WTC11 (cell line): ENCODE measurements around the gene ZDHHC14. TPM values are rescaled to one million over a fixed set of nuclear protein-coding genes. Genes with fewer than 3 reads are reported as not detected.

Experiments
- ATAC-seq: fragments of 200-7000 bp; cut with Tn5 transposase; 2 replicates; pipeline ENCODE4 v1.10.0; 2021; ENCODE audit warnings: mild to moderate bottlenecking, moderate library complexity
- CTCF ChIA-PET: fragments of 300-600 bp; sonication (Branson Sonifier 250); formaldehyde crosslinking; loops from one replicate; lab custom pipeline; 2021; ENCODE audit warnings: antibody characterized with exemption; lab: Charles Lee
- POLR2A ChIA-PET: fragments of 350-600 bp; sonication (Branson Sonifier 250); formaldehyde crosslinking; loops from one replicate; lab custom pipeline; 2021; ENCODE audit warnings: antibody characterized with exemption; lab: Charles Lee
- DNase-seq: peaks from one replicate; pipeline ENCODE4 v3.0.0; 2021; ENCODE audit warnings: low spot score
- H3K27ac Mint-ChIP-seq: 2 replicates; pipeline ENCODE4 v1.8.0; 2021; ENCODE audit warnings: mixed read lengths
- H3K27me3 Mint-ChIP-seq: 2 replicates; pipeline ENCODE4 v1.8.0; 2021; ENCODE audit warnings: low read depth, mild to moderate bottlenecking, moderate library complexity, mixed read lengths
- H3K36me3 Mint-ChIP-seq: 2 replicates; pipeline ENCODE4 v1.8.0; 2021; ENCODE audit warnings: mixed read lengths
- H3K4me1 Mint-ChIP-seq: 2 replicates; pipeline ENCODE4 v1.8.0; 2022; ENCODE audit warnings: mixed read lengths
- H3K4me3 Mint-ChIP-seq: 2 replicates; pipeline ENCODE4 v1.8.0; 2021; ENCODE audit warnings: mild to moderate bottlenecking, moderate library complexity, mixed read lengths
- H3K9me3 Mint-ChIP-seq: 2 replicates; pipeline ENCODE4 v1.8.0; 2021; ENCODE audit warnings: mixed read lengths
- CBFB ChIP-seq: sonication (generic); formaldehyde crosslinking; IDR thresholded peaks from 2 replicates; pipeline ENCODE4 v1.8.1; 2022; ENCODE audit warnings: mild to moderate bottlenecking, low read depth, missing genetic modification reagents
- CREM ChIP-seq: sonication (generic); formaldehyde crosslinking; IDR thresholded peaks from 2 replicates; pipeline ENCODE4 v1.8.1; 2022; ENCODE audit warnings: mild to moderate bottlenecking, missing genetic modification reagents, moderate library complexity
- ELF4 ChIP-seq: sonication (generic); formaldehyde crosslinking; IDR thresholded peaks from 2 replicates; pipeline ENCODE4 v1.8.1; 2022; ENCODE audit warnings: low read depth, mild to moderate bottlenecking, moderate library complexity, missing genetic modification reagents
- ETV6 ChIP-seq: sonication (generic); formaldehyde crosslinking; IDR thresholded peaks from 2 replicates; pipeline ENCODE4 v1.8.1; 2022; ENCODE audit warnings: mild to moderate bottlenecking, missing genetic modification reagents
- FOXP4 ChIP-seq: sonication (generic); formaldehyde crosslinking; IDR thresholded peaks from 2 replicates; pipeline ENCODE4 v1.8.0; 2022; ENCODE audit warnings: mild to moderate bottlenecking, missing genetic modification reagents
- GRHL2 ChIP-seq: fragments of 250-450 bp; sonication (Bioruptor Pico); IDR thresholded peaks from 2 replicates; pipeline ENCODE4 v1.8.0; 2022; ENCODE audit warnings: mild to moderate bottlenecking, moderate library complexity; ENCODE audit not compliant: insufficient replicate concordance, severe bottlenecking
- GTF2I ChIP-seq: fragments of 250-450 bp; sonication (Bioruptor Pico); conservative IDR thresholded peaks from 2 replicates; pipeline ENCODE4 v1.4.0; 2021; ENCODE audit warnings: mild to moderate bottlenecking
- IRF2 ChIP-seq: sonication (generic); formaldehyde crosslinking; IDR thresholded peaks from 2 replicates; pipeline ENCODE4 v1.8.0; 2022; ENCODE audit warnings: low read depth, missing genetic modification reagents, borderline replicate concordance
- MLX ChIP-seq: sonication (generic); formaldehyde crosslinking; IDR thresholded peaks from 2 replicates; pipeline ENCODE4 v1.8.1; 2023; ENCODE audit warnings: mild to moderate bottlenecking, missing genetic modification reagents, moderate library complexity
- MYBL2 ChIP-seq: sonication (generic); formaldehyde crosslinking; IDR thresholded peaks from 2 replicates; pipeline ENCODE4 v1.8.1; 2023; ENCODE audit warnings: mild to moderate bottlenecking, moderate library complexity, missing genetic modification reagents
- NFE2L1 ChIP-seq: sonication (generic); formaldehyde crosslinking; IDR thresholded peaks from 2 replicates; pipeline ENCODE4 v1.8.1; 2023; ENCODE audit warnings: missing genetic modification reagents
- OVOL2 ChIP-seq: fragments of 250-450 bp; sonication (Bioruptor Pico); IDR thresholded peaks from 2 replicates; pipeline ENCODE4 v1.9.0; 2021; ENCODE audit warnings: mild to moderate bottlenecking, borderline replicate concordance
- PREB ChIP-seq: sonication (generic); formaldehyde crosslinking; IDR thresholded peaks from 2 replicates; pipeline ENCODE4 v1.8.1; 2022; ENCODE audit warnings: mild to moderate bottlenecking, missing genetic modification reagents, moderate library complexity, borderline replicate concordance
- ZNF121 ChIP-seq: sonication (generic); formaldehyde crosslinking; IDR thresholded peaks from 2 replicates; pipeline ENCODE4 v1.8.0; 2023; ENCODE audit warnings: missing genetic modification reagents
- ZNF219 ChIP-seq: sonication (generic); formaldehyde crosslinking; IDR thresholded peaks from 2 replicates; pipeline ENCODE4 v1.8.0; 2023; ENCODE audit warnings: missing genetic modification reagents, mild to moderate bottlenecking, borderline replicate concordance
- ZNF281 ChIP-seq: sonication (generic); formaldehyde crosslinking; IDR thresholded peaks from 2 replicates; pipeline ENCODE4 v1.8.0; 2023; ENCODE audit warnings: mild to moderate bottlenecking, missing genetic modification reagents
- ZNF396 ChIP-seq: fragments of 250-450 bp; sonication (Bioruptor Pico); IDR thresholded peaks from 2 replicates; pipeline ENCODE4 v1.8.0; 2021; ENCODE audit warnings: mild to moderate bottlenecking, moderate library complexity, borderline replicate concordance
- ZNF423 ChIP-seq: fragments of 250-450 bp; sonication (Bioruptor Pico); IDR thresholded peaks from 2 replicates; pipeline ENCODE4 v2.1.2; 2022; ENCODE audit warnings: mild to moderate bottlenecking, moderate library complexity
- total RNA-seq: library from RNA; stranded (reverse); gene quantifications from 3 replicates; pipeline ENCODE4 v1.2.3, GENCODE V29; 2021
- TF ChIP-seq, protein P1 (sequence below): fragments of 200-600 bp; IDR thresholded peaks from 2 replicates; pipeline ENCODE4 v1.8.0; 2022; ENCODE audit warnings: antibody characterized with exemption
- TF ChIP-seq, protein P2 (sequence below): fragments of 250-450 bp; sonication (Bioruptor Pico); IDR thresholded peaks from 2 replicates; pipeline ENCODE4 v1.9.0; 2021; ENCODE audit warnings: mild to moderate bottlenecking, borderline replicate concordance

ZDHHC14 gene
- total RNA-seq, 1 experiment from 2014 or later = 6.6 TPM

DNA sequence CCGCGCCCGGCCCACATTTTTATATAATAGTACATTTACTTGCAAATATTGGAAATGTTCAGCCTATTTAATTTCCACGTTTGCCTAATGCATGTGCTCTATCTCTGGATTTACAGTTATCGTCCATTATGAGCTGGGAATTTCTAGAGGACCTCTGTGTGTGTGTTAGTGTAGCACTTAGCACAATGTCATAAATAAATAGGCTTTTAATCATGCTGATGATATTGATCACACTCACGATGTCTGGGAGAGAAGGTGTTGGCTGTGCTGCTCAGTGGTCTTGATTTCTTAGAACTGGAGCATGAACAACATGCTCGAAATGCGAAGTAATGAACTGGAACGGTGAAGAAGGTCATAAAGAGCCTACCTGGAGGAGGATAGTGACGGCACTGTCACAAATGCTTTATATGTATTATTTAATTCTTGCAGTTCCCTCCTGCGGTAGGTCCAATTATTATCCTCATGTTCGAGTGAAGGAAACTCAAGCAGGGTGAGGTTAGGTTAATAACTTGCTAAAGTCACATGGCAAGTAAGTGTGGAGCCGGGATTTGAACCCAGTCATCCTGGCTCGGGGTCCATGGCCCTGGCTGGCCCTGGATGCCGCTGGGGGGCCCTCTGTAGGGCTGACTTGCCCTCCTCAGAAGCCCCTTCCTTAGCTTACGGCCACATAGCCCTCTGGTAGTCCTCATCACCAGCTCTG, 130.8 kb downstream of the ZDHHC14 start (continued):
- TF ChIP-seq GRHL2 = no peak

- ATAC-seq (no peak), DNase-seq (no peak)
- Mint-ChIP-seq H3K27ac (peak overlapping the region; percentile 53; the same call in 1 of the 2 replicates), H3K4me3 (no peak overlapping the region), H3K36me3 (peaks cover 17% of the 10 kb centered on the region), H3K4me1 (peaks cover 27% of the 10 kb centered on the region), H3K27me3 (no peaks in the 10 kb centered on the region), H3K9me3 (peaks cover 21% of the 10 kb centered on the region)
- ChIA-PET CTCF (interaction anchor here (0.6 kb wide), 1 partner anchor 17 kb away, joined by 3 read pairs; no protein-coding TSS in a partner anchor), POLR2A (no interaction called here)
- TF ChIP-seq IRF2 (CRISPR knock-in tag) (no peak), ETV6 (CRISPR knock-in tag) (no peak), ELF4 (CRISPR knock-in tag) (no peak), GTF2I (CRISPR knock-in tag) (no peak), ZNF423 (CRISPR knock-in tag) (no peak), CBFB (CRISPR knock-in tag) (no peak), PREB (CRISPR knock-in tag) (no peak), ZNF396 (CRISPR knock-in tag) (no peak), CREM (CRISPR knock-in tag) (no peak)
- TF ChIP-seq, protein P1, sequence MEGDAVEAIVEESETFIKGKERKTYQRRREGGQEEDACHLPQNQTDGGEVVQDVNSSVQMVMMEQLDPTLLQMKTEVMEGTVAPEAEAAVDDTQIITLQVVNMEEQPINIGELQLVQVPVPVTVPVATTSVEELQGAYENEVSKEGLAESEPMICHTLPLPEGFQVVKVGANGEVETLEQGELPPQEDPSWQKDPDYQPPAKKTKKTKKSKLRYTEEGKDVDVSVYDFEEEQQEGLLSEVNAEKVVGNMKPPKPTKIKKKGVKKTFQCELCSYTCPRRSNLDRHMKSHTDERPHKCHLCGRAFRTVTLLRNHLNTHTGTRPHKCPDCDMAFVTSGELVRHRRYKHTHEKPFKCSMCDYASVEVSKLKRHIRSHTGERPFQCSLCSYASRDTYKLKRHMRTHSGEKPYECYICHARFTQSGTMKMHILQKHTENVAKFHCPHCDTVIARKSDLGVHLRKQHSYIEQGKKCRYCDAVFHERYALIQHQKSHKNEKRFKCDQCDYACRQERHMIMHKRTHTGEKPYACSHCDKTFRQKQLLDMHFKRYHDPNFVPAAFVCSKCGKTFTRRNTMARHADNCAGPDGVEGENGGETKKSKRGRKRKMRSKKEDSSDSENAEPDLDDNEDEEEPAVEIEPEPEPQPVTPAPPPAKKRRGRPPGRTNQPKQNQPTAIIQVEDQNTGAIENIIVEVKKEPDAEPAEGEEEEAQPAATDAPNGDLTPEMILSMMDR = no peak
- TF ChIP-seq, protein P2, sequence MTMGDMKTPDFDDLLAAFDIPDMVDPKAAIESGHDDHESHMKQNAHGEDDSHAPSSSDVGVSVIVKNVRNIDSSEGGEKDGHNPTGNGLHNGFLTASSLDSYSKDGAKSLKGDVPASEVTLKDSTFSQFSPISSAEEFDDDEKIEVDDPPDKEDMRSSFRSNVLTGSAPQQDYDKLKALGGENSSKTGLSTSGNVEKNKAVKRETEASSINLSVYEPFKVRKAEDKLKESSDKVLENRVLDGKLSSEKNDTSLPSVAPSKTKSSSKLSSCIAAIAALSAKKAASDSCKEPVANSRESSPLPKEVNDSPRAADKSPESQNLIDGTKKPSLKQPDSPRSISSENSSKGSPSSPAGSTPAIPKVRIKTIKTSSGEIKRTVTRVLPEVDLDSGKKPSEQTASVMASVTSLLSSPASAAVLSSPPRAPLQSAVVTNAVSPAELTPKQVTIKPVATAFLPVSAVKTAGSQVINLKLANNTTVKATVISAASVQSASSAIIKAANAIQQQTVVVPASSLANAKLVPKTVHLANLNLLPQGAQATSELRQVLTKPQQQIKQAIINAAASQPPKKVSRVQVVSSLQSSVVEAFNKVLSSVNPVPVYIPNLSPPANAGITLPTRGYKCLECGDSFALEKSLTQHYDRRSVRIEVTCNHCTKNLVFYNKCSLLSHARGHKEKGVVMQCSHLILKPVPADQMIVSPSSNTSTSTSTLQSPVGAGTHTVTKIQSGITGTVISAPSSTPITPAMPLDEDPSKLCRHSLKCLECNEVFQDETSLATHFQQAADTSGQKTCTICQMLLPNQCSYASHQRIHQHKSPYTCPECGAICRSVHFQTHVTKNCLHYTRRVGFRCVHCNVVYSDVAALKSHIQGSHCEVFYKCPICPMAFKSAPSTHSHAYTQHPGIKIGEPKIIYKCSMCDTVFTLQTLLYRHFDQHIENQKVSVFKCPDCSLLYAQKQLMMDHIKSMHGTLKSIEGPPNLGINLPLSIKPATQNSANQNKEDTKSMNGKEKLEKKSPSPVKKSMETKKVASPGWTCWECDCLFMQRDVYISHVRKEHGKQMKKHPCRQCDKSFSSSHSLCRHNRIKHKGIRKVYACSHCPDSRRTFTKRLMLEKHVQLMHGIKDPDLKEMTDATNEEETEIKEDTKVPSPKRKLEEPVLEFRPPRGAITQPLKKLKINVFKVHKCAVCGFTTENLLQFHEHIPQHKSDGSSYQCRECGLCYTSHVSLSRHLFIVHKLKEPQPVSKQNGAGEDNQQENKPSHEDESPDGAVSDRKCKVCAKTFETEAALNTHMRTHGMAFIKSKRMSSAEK (CRISPR knock-in tag) = no peak
Measured at GRCh38 chr6:157512382-157512682, 131.3 kb downstream of the ZDHHC14 start.

- no peaks in the 10 kb centered on the region for H3K27me3 Mint-ChIP-seq
- ChIA-PET CTCF (interaction anchor here (0.6 to 0.7 kb wide), 2 partner anchors 18 to 19 kb away, joined by 3 read pairs; no protein-coding TSS in a partner anchor), POLR2A (no interaction called here)
- peaks cover 10% of the 10 kb centered on the region for H3K36me3 Mint-ChIP-seq
- peaks cover 33% of the 10 kb centered on the region for H3K4me1 Mint-ChIP-seq
- ATAC-seq (no peak), DNase-seq (no peak)
- H3K4me3 Mint-ChIP-seq = no peak overlapping the region
- TF ChIP-seq ZNF121 (no peak), FOXP4 (CRISPR knock-in tag) (no peak), NFE2L1 (CRISPR knock-in tag) (no peak), ZNF219 (CRISPR knock-in tag) (no peak), MYBL2 (CRISPR knock-in tag) (no peak), OVOL2 (CRISPR knock-in tag) (no peak), ZNF281 (CRISPR knock-in tag) (no peak), MLX (CRISPR knock-in tag) (no peak), CBFB (CRISPR knock-in tag) (no peak)
- H3K27ac Mint-ChIP-seq = peak overlapping the region; percentile 26; the same call in 1 of the 2 replicates
- peaks cover 13% of the 10 kb centered on the region for H3K9me3 Mint-ChIP-seq
Measured at GRCh38 chr6:157513004-157513603, 132.1 kb downstream of the ZDHHC14 start.
